ENCODE measurements around the gene TIMP2.

- TF ChIP-seq POLR2A (IDR thresholded peaks at IDR 0.05; ENCODE audit: low read length) (no peak), GATA1 (IDR thresholded peaks at IDR 0.05; ENCODE audit: low read depth, low read length) (no peak)
These were observed 33.1 kb downstream of the TIMP2 start for GRCh38 chr17:78892062-78892456.

All from erythroblast (primary cell).